ENCODE measurements around the gene NR3C1.

- TF ChIP-seq CTCF (conservative IDR thresholded peaks at IDR 0.05; ENCODE audit: low read depth, low read length) = no peak
- no peak for TF ChIP-seq EZH2 (IDR thresholded peaks at IDR 0.05; ENCODE audit: borderline replicate concordance, low read depth, low read length, poor library complexity, severe bottlenecking)
These were observed 5.5 kb downstream of the NR3C1 start for GRCh38 chr5:143398053-143398355.

Data from A673 (cell line).